ENCODE results near the gene ADGRB2. TPM values are rescaled to one million over a fixed set of nuclear protein-coding genes. Genes with fewer than 3 reads are reported as not detected.

Gene ADGRB2
- total RNA-seq, 1 experiment from 2014 or later = 34.8 TPM

DNA sequence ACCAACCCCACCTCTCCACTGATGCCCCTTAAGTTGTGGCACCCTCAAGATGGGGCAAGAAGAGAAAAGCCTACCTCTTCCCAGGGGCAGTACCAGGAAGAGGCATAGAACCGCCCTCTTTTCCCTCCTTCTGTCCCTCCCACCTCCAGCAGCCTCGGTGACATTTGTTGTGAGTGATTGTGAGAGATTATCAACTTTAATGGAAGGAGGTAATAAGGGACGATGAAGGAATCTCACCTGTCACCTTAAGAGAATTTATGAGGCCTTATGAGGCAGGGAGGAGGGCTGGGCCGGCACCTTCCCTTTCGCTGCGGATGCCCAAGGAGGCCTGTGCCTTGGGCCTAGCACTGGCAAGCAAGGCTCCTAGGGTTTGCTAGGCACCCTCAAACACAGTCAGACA lies 1.4 kb upstream of the ADGRB2 start:
- no TSS peak for BruUV-seq (replicated peaks)
- no peak overlapping the region for H3K27ac ChIP-seq (ENCODE audit: low read length)
- intact Hi-C loops (cut with micrococcal nuclease; ENCODE audit: unreplicated experiment) = no loop called here

DNA sequence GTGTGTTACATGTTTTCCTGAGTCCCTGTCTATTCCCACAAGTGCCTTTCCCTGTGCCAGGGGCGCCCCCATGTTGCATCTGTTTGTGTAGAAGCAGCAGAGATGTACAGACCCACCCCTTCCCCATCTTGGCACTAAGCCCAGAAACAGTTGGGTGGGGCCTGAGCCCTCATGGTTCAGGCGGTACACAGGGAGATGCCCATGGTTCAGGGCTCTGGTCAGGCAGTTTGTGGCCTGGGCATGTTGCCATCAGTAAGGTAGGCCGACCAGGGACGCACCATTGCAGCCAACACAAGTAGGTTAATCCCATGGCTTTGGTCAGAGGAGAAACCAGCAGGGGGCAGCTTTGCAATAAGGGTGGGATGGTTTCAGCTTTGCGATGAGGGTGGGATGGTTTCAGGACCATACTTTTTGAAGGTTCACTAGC lies 914 bp upstream of the ADGRB2 start:
- ChIA-PET POLR2A (interaction anchor here (0.7 kb wide), 1 partner anchor 50 kb away, joined by 3 read pairs; no protein-coding TSS in a partner anchor), CTCF (interaction anchor here (0.9 kb wide), 1 partner anchor 20 kb away, joined by 3 read pairs; no protein-coding TSS in a partner anchor)
- Histone ChIP-seq H3K27ac (ENCODE audit: low read length) (no peak overlapping the region), H3K4me1 (ENCODE audit: control insufficient read depth, insufficient read depth, low read length) (peaks cover 67% of the 10 kb centered on the region), H3K36me3 (ENCODE audit: control insufficient read depth, insufficient read depth, low read length) (no peaks in the 10 kb centered on the region; the same call in 1 of the 2 replicates), H3K27me3 (ENCODE audit: control insufficient read depth, insufficient read depth, low read length) (no peaks in the 10 kb centered on the region), H3K9me3 (ENCODE audit: control insufficient read depth, insufficient read depth, low read depth, low read length) (no peaks in the 10 kb centered on the region), H3K4me3 (ENCODE audit: low read depth in 2 of 2, low read length in 2 of 2) (peak overlapping the region in 1 of 2 experiments; percentile 40; a peak in 1 of 4 replicates)
- DNase-seq (ENCODE audit: low read depth, low spot score) (no peak), ATAC-seq (no peak; the same call in 1 of the 2 replicates)
- no TSS peak for BruUV-seq (replicated peaks)
- no peak for TF ChIP-seq POLR2AphosphoS5 (IDR thresholded peaks at IDR 0.05; ENCODE audit: low read depth, low read length)
- TF ChIP-seq SIN3A (IDR thresholded peaks at IDR 0.05; ENCODE audit: borderline replicate concordance, insufficient read depth, low read depth, low read length) = no peak
- TF ChIP-seq, protein P1, sequence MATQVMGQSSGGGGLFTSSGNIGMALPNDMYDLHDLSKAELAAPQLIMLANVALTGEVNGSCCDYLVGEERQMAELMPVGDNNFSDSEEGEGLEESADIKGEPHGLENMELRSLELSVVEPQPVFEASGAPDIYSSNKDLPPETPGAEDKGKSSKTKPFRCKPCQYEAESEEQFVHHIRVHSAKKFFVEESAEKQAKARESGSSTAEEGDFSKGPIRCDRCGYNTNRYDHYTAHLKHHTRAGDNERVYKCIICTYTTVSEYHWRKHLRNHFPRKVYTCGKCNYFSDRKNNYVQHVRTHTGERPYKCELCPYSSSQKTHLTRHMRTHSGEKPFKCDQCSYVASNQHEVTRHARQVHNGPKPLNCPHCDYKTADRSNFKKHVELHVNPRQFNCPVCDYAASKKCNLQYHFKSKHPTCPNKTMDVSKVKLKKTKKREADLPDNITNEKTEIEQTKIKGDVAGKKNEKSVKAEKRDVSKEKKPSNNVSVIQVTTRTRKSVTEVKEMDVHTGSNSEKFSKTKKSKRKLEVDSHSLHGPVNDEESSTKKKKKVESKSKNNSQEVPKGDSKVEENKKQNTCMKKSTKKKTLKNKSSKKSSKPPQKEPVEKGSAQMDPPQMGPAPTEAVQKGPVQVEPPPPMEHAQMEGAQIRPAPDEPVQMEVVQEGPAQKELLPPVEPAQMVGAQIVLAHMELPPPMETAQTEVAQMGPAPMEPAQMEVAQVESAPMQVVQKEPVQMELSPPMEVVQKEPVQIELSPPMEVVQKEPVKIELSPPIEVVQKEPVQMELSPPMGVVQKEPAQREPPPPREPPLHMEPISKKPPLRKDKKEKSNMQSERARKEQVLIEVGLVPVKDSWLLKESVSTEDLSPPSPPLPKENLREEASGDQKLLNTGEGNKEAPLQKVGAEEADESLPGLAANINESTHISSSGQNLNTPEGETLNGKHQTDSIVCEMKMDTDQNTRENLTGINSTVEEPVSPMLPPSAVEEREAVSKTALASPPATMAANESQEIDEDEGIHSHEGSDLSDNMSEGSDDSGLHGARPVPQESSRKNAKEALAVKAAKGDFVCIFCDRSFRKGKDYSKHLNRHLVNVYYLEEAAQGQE (IDR thresholded peaks at IDR 0.05; ENCODE audit: insufficient read depth in 1 of 2, low read depth in 2 of 2, low read length in 1 of 2) = no peak
- TF ChIP-seq, protein P2, sequence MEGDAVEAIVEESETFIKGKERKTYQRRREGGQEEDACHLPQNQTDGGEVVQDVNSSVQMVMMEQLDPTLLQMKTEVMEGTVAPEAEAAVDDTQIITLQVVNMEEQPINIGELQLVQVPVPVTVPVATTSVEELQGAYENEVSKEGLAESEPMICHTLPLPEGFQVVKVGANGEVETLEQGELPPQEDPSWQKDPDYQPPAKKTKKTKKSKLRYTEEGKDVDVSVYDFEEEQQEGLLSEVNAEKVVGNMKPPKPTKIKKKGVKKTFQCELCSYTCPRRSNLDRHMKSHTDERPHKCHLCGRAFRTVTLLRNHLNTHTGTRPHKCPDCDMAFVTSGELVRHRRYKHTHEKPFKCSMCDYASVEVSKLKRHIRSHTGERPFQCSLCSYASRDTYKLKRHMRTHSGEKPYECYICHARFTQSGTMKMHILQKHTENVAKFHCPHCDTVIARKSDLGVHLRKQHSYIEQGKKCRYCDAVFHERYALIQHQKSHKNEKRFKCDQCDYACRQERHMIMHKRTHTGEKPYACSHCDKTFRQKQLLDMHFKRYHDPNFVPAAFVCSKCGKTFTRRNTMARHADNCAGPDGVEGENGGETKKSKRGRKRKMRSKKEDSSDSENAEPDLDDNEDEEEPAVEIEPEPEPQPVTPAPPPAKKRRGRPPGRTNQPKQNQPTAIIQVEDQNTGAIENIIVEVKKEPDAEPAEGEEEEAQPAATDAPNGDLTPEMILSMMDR (IDR thresholded peaks at IDR 0.05) = no peak; the same call in 1 of the 2 replicates
- TF ChIP-seq TCF7L2 (IDR thresholded peaks at IDR 0.05; ENCODE audit: low read depth, low read length) = no peak
- intact Hi-C loops (cut with micrococcal nuclease; ENCODE audit: unreplicated experiment) (no loop called here), in situ Hi-C loops (cut with HindIII; ENCODE audit: low pct_unique_long_range_greater_than_20kb, low sequenced_read_pairs) (no loop called here)

More for the DNA sequence above, 1.4 kb upstream of the ADGRB2 start:
- CTCF ChIA-PET = no interaction called here
- TF ChIP-seq, protein P2 (IDR thresholded peaks at IDR 0.05) = no peak
- TF ChIP-seq POLR2AphosphoS5 (IDR thresholded peaks at IDR 0.05; ENCODE audit: low read depth, low read length) (no peak), TCF7L2 (IDR thresholded peaks at IDR 0.05; ENCODE audit: low read depth, low read length) (no peak), SIN3A (IDR thresholded peaks at IDR 0.05; ENCODE audit: borderline replicate concordance, insufficient read depth, low read depth, low read length) (no peak)
- TF ChIP-seq, protein P1 (IDR thresholded peaks at IDR 0.05; ENCODE audit: insufficient read depth in 1 of 2, low read depth in 2 of 2, low read length in 1 of 2) = no peak
- DNase-seq (ENCODE audit: low read depth, low spot score) = no peak
- POLR2A ChIA-PET = interaction anchor here (0.7 to 0.9 kb wide), 2 partner anchors 19 to 50 kb away, joined by 3 read pairs; no protein-coding TSS in a partner anchor
- H3K4me1 ChIP-seq (ENCODE audit: control insufficient read depth, insufficient read depth, low read length) = peaks cover 69% of the 10 kb centered on the region
- ATAC-seq = no peak
- no peaks in the 10 kb centered on the region for H3K9me3 ChIP-seq (ENCODE audit: control insufficient read depth, insufficient read depth, low read depth, low read length)
- H3K36me3 ChIP-seq (ENCODE audit: control insufficient read depth, insufficient read depth, low read length) = no peaks in the 10 kb centered on the region; the same call in 1 of the 2 replicates
- H3K27me3 ChIP-seq (ENCODE audit: control insufficient read depth, insufficient read depth, low read length) = no peaks in the 10 kb centered on the region
- H3K4me3 ChIP-seq (ENCODE audit: low read depth in 2 of 2, low read length in 2 of 2) = no peak overlapping the region
- in situ Hi-C loops (cut with HindIII; ENCODE audit: low pct_unique_long_range_greater_than_20kb, low sequenced_read_pairs) = no loop called here
